HG03520 (cell line): Measurements from ENCODE around the gene SETD2.

ENCODE experiments used
- ATAC-seq: cut with Tn5 transposase; IDR thresholded peaks from one replicate; pipeline ENCODE4 v1.9.1; 2021; ENCODE audit warnings: mild to moderate bottlenecking, moderate library complexity; ENCODE audit not compliant: unreplicated experiment

SETD2 gene

DNA sequence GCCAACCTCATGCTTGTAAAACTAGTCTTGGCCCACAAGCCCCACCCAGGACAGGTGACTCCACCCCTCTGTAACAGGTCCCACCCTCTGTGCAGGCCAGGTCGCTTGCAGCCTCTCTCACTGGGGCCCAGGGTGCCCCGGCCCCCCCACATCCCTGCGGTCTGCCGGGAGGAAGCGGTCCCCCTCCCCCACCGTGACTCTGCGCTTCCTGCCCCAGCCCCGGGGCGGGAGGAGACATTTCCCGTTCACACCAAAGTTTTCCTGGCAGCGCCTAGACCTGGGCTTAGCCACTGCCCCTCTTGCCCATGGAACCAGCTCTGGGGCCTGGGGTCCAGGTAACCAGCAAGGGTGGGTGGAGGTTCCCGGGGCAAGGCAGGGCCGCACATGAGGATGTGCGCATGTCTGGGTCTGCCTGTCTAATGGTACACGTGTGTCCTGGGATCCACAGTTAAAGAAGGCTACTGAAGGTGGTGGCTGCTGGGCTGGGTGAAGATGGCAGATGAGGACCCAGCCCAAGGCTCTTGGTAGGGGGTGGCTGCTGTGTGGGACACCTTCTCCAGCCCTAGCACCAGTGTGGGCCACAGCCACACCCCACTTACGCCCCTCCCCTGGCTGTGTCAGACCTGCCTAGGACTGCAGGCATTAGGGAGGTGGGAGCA is 176.0 kb downstream of the SETD2 start:
- ATAC-seq, result peak; percentile 63

DNA sequence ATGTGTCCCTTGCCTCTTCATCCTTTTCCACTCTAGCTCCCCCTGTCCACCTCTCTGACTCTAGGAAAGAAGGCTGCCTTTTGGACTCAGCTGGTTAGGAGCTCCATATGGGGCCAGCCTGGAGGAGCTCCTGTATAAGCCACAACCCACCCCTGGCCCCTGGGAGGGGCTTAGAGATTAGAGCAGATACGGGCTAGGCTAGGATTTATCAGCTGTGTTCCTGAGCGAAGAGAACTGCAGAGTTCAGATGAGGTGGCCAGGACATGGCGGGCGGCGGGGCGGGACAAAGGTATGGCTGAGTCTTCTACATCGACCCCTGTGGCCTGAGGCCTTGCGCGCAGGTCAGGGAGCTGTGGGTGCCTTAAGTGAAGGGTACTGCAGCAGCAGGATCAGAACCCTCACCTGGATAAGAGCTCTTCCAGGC is 176.6 kb downstream of the SETD2 start:
- no peak for ATAC-seq

DNA sequence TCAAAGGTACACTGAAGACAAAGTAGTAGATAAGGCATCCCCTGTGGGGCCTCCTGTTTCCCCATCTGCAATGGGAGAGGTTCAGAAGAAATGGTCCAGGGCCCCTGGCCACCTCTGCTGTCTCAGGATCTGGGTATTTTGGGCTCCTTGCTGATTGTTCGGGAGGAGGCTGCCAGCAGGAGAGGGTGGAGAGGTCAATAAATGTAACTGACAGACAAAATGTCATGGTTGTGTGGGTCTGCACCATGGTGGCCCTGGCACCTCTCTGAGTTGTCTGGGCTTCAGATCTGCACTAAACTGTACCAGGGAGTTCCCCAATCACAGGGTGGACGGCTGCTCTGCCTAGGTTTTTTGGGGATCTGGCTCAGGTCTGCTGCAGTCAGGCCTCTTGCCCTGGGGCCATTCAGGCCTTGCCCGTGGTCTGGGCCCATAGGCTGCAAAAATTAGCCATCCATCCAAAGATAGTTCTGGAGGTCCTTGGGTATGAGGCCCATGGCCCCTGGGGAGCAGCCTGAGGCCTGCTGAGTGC is 177.1 kb downstream of the SETD2 start:
- ATAC-seq, result no peak

DNA sequence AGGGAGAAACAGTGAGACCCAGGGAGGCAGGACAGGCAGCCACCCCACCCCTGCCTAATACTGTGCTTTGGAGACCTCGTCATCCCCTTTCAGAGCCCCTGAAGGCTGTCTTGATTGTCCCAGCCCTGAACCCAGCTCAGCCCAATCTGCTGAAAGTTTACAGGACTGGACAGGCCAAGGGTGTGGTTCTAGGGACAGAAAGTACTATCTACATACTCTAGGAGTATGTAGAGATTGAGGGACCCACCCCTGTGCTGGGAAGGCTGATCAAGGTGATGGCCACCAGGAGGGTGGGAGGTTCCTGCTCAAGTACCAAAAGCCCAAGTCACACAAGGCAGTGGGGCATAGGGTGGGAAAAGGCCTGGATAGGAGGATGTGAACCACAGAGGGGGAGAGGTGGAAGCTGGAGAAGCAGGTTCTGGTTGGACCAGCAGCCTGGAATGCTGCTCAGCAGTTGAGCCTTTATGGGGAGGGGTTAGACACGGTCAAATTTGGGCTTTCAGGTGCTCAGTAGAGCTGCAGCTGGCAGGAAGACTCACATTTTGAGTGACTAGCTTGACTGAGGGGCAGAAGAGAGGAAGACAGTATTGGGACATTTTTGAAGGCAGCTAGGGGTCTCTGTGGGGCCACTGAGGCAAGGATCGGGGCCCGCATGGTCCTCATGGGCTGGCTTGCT is 177.7 kb downstream of the SETD2 start:
- ATAC-seq, result no peak

DNA sequence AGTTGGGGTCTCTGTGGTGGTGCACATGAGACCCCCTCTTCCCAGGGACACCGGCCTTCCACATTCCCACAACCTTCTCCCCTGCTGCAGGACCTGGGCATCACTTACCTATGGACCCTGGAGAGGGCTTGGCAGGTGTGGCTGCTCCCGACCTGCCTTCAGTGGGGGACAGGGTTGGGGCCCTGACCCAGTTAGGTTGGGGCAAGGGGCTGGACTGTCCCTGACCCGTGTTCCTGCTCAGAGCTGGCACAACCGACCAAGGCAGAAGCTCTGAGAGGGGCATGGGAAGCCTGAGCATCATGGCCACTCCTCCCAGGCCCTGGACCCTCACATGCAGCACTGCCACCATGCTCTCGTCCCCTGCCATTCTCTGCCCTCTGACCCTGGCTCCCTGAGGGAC is 178.3 kb downstream of the SETD2 start:
- ATAC-seq, result no peak

DNA sequence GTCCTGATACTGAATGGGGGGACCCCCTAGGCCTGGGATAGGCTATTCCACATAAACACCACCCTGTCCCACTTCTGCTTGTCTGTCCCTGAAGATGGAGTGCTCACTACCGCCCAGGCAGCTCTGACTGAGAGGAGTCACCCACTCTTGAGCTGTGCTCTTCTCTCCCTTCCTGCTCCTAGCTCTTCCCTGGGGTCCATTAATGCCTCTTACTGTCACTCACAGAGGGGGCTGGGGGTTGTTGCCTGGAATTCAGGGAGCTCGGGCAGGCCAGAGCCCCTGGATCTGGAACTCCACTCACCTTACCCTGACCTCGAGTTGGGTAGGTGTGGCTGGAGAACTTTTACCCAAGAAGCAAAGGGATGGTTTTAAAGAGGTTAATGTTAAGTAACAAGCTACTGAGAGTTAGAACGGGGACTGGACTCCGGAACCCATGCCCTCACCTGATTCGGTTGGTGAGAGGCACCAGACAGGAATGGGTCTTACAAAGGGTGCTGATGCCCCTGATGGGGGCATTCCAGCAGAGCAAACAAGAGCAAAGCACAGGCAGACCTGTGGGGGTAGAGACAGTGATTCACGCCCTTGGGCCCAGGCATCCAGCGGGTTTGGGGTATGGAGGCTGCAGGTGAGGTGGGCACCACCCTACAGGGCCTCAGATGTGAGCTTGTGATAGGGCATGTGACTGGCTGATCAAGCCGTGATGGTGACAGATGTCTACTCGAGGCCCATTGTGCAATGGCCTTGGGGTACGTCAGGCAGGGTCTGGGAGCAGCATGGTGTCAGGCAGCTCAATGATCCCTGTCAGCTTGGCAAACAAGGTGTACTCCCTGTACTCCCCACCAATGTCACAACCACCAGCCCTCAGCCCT is 179.1 kb downstream of the SETD2 start:
- ATAC-seq, result no peak

DNA sequence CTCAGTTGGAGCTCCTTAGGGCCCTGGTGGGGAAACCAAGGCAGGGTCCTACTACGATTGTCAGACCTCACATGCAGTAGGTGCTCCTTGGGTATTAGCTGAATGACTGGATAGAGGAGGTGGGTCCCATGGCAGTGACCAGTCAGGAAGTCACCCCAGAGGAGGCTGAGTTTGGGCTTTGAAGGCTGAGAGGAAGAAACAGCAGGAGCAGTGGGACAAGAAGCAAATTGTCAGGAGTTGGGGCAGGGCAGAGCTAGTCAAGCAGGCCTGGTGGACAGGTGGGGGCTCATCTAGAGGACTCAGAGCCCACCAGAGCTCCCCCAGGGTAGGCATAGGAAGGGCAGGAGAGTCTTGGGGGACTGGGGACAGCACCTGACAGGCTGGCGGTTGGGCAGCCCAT is 181.4 kb downstream of the SETD2 start:
- ATAC-seq, result no peak

DNA sequence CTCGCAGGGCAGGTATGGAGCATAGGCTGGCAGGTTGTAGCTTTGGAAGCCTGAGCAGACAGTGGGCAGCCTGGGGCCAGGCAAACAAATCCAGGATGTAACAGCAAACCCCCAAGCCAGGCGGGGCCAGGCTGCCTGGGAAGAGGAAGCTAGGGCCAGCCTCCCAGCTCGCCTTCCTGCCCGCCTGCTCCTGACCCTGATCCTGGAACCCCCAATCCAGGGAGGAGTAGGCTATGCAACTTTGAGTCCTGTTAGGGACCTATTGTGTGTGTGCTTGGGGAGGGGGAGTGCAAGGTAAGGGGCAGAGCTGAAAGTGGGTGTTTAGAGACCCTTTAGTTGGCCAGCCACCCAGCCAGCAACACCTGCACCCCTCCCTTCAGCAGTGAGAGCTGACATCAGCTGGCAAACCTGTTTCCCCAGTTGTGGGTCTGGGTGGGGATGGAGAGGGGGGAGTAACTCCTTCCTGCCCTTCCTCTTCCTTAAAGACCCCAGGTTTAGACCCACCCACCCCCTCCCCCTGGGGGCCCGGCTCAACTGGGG is 181.9 kb downstream of the SETD2 start:
- no peak for ATAC-seq

DNA sequence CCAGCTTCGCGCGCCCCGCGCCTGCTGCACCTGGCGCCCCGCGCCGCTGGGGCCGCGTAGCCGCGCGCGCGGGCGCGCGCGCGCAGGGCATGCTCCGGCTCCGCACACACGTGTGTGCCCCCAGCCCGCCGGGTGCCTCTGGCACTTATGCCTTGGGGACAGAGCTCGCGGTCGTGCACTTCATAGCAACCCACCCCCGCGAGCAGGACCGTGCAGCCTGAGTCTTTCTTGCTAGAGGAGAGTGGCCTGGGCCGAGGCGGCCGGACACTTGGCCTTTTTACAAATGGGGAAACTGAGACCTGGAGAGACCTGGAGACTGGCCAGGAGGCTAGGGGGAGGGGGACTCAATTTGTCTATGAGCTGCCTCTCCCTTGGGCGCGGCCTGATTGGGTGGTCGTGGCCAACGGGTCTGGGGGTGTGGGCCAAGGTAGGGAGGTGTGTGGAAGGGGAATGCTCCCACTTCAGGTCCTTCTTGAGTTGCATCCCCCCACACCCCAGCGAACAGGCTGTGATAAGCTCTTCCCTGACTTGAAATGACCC is 183.9 kb downstream of the SETD2 start:
- ATAC-seq, result peak; percentile 3

DNA sequence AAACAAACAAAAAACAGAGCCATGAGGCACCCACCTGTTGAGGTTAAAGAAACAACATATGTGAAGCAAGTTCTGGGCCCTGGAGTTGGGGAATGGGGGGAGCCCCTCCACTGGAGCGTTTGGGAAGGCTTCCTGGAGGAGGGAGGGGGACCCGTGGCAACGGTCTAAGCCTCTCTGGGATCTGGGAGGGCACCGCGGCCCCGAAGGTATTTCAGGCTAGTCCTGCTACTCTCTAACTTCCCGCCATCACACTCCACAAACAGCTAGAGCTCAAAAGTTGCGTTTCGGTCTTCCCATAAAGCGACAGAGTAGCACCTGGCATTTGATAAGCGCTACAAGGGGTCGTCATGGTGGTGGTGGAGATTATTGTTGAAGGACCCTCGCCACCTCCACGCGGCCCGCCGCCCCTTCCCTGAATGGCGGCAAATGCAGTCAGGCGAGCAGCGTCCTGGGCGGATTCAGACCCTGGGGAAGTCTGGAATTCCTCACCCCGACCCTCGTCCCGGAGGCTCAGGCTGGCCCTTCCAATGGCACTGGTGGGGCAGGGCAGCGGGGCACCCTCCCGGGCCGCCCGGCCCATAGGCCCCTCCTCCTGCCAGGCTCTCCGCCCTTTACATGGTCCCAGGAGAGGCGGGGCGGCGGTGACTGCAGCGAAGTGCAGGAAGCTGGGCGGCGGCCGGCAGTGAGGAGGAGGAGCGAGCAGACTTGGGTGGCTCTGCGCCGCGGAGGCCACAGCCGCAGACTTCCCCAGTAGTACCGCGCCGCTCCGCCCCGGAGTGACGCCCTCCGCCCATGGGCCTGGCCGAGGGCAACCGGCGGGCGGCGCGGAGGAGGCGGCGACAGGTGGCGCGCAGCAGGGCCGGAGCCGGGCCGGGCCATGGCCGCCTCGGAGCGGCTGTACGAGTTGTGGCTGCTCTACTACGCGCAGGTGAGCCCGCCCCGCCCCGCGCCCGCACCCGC is 184.6 kb downstream of the SETD2 start, which contains the start of gene NBEAL2:
Gene NBEAL2 (plus strand): TSS at position 682 of the 960 bp plus-strand sequence. CDS start 196 bp downstream, at position 878.
- ATAC-seq, result peak; percentile 67

DNA sequence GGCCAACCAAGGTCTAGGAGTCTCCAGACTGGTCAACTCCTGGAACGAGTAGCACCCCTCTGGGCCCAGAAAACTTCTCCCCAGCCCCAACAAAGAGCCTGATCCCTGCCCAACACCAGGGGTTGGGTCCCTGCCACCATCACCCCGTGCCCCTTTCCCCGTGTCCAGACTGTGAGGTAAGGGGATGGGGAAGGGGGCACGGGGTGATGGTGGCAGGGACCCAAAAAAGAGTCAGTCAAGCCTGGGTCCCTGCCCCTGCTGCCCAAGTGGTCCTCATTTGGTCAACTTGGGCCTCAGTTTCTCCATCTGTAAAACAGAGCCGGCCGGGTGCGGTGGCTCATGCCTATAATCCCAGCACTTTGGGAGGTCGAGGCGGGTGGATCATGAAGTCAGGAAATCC is 185.5 kb downstream of the SETD2 start:
- ATAC-seq, result no peak

DNA sequence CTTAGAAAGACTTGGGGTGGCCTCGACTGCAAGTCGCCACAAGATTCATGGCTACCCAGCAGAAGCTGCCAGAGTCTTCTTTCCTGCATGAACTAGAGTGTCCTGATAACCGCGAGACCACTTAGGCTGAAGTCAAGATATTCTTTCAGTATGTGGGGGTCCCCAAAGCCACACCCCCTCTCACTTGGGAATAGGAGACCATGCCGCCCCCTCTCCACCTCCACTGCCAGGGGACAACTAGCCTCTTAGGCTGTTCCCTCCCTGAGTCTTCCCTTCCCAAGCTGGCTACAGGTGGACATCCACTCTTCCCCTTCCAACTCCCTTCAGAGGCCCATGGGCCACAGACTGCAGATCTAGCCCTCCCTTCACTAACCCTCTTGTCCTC is 186.1 kb downstream of the SETD2 start:
- ATAC-seq, result no peak

DNA sequence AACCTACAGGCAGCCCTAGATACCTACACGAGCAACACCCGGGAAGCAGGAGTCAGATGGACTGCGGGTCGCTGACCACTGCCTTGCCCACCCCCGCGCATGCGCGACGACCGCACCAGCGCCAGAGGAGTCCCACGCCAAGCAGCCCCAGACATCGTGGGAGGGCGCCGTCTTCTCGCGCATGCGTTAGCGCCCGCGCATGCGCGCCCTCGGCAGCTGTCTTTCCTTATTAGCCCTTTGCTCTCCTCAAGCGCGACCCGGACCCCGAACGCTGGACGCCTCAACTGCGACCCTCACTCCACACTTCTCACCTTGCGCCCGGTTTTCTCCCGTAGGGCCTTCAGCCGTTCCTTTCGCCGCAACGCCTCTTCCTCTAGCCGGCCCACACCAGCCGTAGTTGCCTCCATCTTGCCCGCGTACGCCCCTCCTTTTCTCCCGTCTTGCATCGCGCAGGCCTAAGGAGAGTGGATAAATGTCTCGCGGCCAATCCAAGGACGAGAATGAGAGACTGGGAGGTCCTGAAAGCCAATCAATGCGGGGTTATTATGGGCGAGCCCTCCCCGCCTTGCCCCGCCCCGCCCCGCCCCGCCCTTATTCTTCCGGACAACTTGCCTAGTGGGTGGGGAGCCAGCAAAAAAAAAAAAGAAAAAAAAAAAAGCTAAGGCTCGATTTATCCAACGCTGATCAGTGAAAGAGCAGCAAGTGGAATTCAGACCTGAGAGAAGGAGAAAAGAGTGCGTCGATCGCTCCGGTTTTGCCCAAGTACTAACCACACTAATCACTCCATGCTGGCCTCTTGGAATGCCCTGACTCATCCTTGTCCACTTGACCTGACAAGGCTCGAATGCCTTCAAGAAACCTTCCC is 187.4 kb downstream of the SETD2 start, which contains the start of gene CCDC12:
Gene CCDC12 (minus strand): TSS at position 420 of the 865 bp plus-strand sequence. CDS start 13 bp downstream, at position 407.
- peak; percentile 58 for ATAC-seq

DNA sequence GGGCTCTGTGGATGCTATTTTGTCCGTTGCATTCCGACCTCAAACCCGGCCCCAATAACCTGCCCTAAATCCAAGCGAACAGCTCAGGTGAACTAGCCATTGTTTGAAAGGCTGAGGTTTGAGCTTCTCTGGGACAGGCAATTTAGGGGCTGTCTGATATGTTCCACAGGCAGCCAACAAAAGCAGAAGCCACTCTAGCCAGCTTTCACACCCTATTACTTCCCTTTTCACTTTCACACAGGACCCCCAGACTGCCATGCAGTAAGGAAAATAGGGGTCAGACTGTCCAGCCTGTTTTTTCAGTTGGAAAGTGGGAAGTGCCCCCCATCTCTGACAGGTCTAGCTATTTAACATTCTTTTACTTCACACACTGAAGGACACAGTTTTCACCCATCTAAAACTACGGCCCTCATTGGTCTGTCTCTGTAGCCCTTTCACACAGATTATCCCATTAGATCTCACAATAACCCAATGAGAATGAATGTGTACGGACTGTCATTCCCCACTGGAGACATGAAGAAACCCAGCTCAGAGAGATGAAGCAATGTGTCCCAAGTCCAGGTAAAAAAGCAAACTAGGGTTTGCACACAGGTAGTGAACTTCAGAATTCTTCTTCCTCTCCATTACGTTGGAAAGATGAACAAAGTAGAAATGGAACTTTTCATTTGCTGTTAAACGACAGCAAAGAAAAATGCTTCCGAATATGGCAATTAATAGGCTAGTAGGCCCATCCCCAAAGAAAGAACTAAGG is 189.3 kb downstream of the SETD2 start:
- ATAC-seq, result no peak

DNA sequence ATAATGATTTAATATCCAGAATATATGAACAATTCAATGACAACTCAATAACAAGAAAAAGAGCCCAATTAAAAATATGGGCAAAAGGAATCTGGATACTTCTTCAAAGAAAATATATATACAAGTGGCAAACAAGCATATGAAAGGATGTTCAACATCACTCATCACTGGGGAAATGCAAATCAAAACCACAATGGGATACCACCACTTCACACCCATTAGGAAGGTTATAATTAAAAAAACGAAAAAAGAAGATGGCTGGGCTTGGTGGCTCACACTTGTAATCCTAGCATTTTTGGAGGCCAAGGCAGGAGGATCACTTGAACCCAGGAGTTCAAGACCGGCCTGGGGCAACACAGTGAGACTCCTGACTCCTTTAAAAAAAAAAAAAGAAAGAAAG is 191.5 kb downstream of the SETD2 start:
- ATAC-seq, result no peak

DNA sequence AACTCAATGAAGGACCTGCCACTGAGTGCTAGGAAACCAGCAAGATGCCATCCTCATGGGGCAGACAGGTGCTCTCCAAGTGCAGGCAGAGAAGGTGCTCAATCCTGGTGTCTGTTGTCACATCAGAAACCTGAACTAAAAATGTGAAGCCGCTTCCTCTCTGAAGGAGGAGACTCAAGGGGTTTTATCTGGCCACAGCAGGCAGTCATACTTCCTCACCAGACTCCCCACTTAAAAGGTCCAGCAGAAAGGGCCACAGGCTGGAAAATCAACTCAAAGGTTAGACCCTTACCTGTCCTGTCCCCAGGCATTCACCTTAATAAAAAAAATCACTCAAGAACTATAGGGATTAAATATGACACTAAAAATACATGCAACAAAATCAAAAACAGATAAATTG is 192.2 kb downstream of the SETD2 start:
- no peak for ATAC-seq

DNA sequence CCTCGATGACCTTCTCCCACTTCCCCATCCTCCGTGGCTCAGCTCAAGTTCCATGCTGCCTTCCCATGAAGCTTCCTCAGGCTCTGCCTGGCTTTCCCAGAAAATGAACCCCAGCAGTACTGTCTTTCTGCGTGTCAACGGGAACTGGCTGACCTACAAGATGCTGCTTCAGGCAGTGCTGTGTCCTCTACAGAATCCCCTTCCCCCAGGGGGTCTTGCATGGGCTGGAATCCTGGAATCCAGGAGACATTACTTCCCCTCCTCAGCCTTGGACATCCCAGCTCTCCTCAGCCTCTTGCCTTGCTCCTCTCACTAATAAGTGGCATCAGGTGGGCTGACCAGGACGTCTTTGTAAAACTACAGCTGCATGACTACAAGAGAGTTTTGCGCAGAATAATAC is 192.8 kb downstream of the SETD2 start:
- ATAC-seq, result no peak
